H9 (cell line): ENCODE data around the gene TMEM59L. TPM values are rescaled to one million over a fixed set of nuclear protein-coding genes. Genes with fewer than 3 reads are reported as not detected.

Experiments used
- DNase-seq: peaks from one replicate; pipeline ENCODE4 v3.0.0-alpha.2; 2017
- H2AFZ ChIP-seq: one replicate; pipeline ENCODE4 v1.6.1; 2013; ENCODE audit warnings: mild to moderate bottlenecking, low read length, control low read depth, moderate library complexity
- H2AK5ac ChIP-seq: 2 replicates; pipeline ENCODE4 v1.6.1; 2013; ENCODE audit warnings: low read length, control low read depth, mixed read lengths; ENCODE audit not compliant: insufficient read length
- H2BK120ac ChIP-seq: one replicate; pipeline ENCODE4 v1.6.1; 2013; ENCODE audit warnings: low read depth, mild to moderate bottlenecking, low read length, control low read depth, inconsistent platforms; ENCODE audit not compliant: poor library complexity, severe bottlenecking
- H2BK12ac ChIP-seq: 2 replicates; pipeline ENCODE4 v1.6.1; 2013; ENCODE audit warnings: low read length, control low read depth, mixed read lengths, low read depth; ENCODE audit not compliant: insufficient read length
- H2BK15ac ChIP-seq: 2 replicates; pipeline ENCODE4 v1.6.1; 2013; ENCODE audit warnings: low read depth, low read length, control low read depth
- H2BK20ac ChIP-seq: one replicate; pipeline ENCODE4 v1.6.1; 2013; ENCODE audit warnings: low read depth, mild to moderate bottlenecking, low read length, control low read depth, inconsistent platforms; ENCODE audit not compliant: poor library complexity, severe bottlenecking
- H2BK5ac ChIP-seq: 2 replicates; pipeline ENCODE4 v1.6.1; 2013; ENCODE audit warnings: low read length, control low read depth, mixed read lengths; ENCODE audit not compliant: insufficient read length
- H3K14ac ChIP-seq: 2 replicates; pipeline ENCODE4 v1.6.1; 2013; ENCODE audit warnings: low read length, control low read depth; ENCODE audit not compliant: insufficient read depth
- H3K18ac ChIP-seq: 2 replicates; pipeline ENCODE4 v1.6.1; 2013; ENCODE audit warnings: low read depth, mild to moderate bottlenecking, mixed read lengths, low read length, control low read depth; ENCODE audit not compliant: insufficient read length
- H3K23ac ChIP-seq: 2 replicates; pipeline ENCODE4 v1.6.1; 2013; ENCODE audit warnings: low read length, control low read depth, mixed read lengths, low read depth; ENCODE audit not compliant: insufficient read length
- H3K23me2 ChIP-seq: 2 replicates; pipeline ENCODE4 v1.6.1; 2013; ENCODE audit warnings: low read depth, mild to moderate bottlenecking, mixed read lengths, low read length, control low read depth; ENCODE audit not compliant: insufficient read length, poor library complexity, severe bottlenecking
- H3K27ac ChIP-seq: 2 replicates; pipeline ENCODE4 v1.5.1; 2013; ENCODE audit warnings: low read length, control low read depth, mixed read lengths, low read depth; ENCODE audit not compliant: insufficient read length
- H3K27me3 ChIP-seq: 2 replicates; pipeline ENCODE4 v1.6.1; 2013; ENCODE audit warnings: low read length, control low read depth, inconsistent platforms; ENCODE audit not compliant: insufficient read depth
- H3K4ac ChIP-seq: 2 replicates; pipeline ENCODE4 v1.6.1; 2013; ENCODE audit warnings: low read depth, mild to moderate bottlenecking, control low read depth, inconsistent platforms, low read length, moderate library complexity
- H3K4me1 ChIP-seq: 2 replicates; pipeline ENCODE4 v1.6.1; 2013; ENCODE audit warnings: low read length, control low read depth, inconsistent platforms; ENCODE audit not compliant: insufficient read depth
- H3K4me2 ChIP-seq: 2 replicates; pipeline ENCODE4 v1.6.1; 2013; ENCODE audit warnings: low read length, control low read depth, mixed read lengths; ENCODE audit not compliant: insufficient read length, insufficient read depth
- H3K56ac ChIP-seq: 2 replicates; pipeline ENCODE4 v1.6.1; 2013; ENCODE audit warnings: low read depth, mild to moderate bottlenecking, mixed read lengths, low read length, control low read depth; ENCODE audit not compliant: insufficient read length
- H3K79me1 ChIP-seq: 2 replicates; pipeline ENCODE4 v1.6.1; 2013; ENCODE audit warnings: low read depth, mild to moderate bottlenecking, moderate library complexity, low read length, control low read depth, inconsistent platforms; ENCODE audit not compliant: insufficient read depth, poor library complexity, severe bottlenecking
- H3K79me2 ChIP-seq: 2 replicates; pipeline ENCODE4 v1.6.1; 2013; ENCODE audit warnings: low read length, control low read depth, inconsistent platforms; ENCODE audit not compliant: insufficient read depth
- H3K9ac ChIP-seq: 2 replicates; pipeline ENCODE4 v1.6.1; 2013; ENCODE audit warnings: low read length, control low read depth, mixed read lengths; ENCODE audit not compliant: insufficient read length; ENCODE audit errors: extremely low read depth
- H3K9me3 ChIP-seq: one replicate; pipeline ENCODE4 v1.6.1; 2013; ENCODE audit warnings: low read depth, low read length, inconsistent platforms; ENCODE audit not compliant: control insufficient read depth
- H3T11ph ChIP-seq: one replicate; pipeline ENCODE4 v1.6.1; 2013; ENCODE audit warnings: mild to moderate bottlenecking, low read length, control low read depth, inconsistent platforms
- H4K20me1 ChIP-seq: one replicate; pipeline ENCODE4 v1.6.1; 2013; ENCODE audit not compliant: control insufficient read depth, insufficient read length, insufficient read depth
- H4K5ac ChIP-seq: 2 replicates; pipeline ENCODE4 v1.6.1; 2013; ENCODE audit warnings: low read depth, mild to moderate bottlenecking, mixed read lengths, low read length, control low read depth; ENCODE audit not compliant: insufficient read length
- H4K8ac ChIP-seq: replicated peaks from 2 replicates; pipeline ENCODE4 v1.6.1; 2013; ENCODE audit warnings: low read length, control low read depth, mixed read lengths, low read depth; ENCODE audit not compliant: insufficient read length
- H4K91ac ChIP-seq: 2 replicates; pipeline ENCODE4 v1.6.1; 2013; ENCODE audit warnings: low read depth, mild to moderate bottlenecking, moderate library complexity, mixed read lengths, low read length, control low read depth; ENCODE audit not compliant: insufficient read length
- H3K27ac Mint-ChIP-seq, 3 experiments: 2 replicates in 2 of 3; 3 replicates in 1 of 3; pipeline ENCODE4 v1.8.0; 2020 to 2021; ENCODE audit warnings: mixed read lengths in 3 of 3, mild to moderate bottlenecking in 1 of 3, moderate library complexity in 1 of 3
- H3K27me3 Mint-ChIP-seq: 2 replicates; pipeline ENCODE4 v1.8.0; 2021; ENCODE audit warnings: low read depth, mild to moderate bottlenecking, moderate library complexity, mixed read lengths
- H3K36me3 Mint-ChIP-seq, 3 experiments: 2 replicates in 2 of 3; 3 replicates in 1 of 3; pipeline ENCODE4 v1.8.0; 2020 to 2021; ENCODE audit warnings: low read depth in 3 of 3, mixed read lengths in 3 of 3; ENCODE audit not compliant: insufficient read depth in 1 of 3
- H3K4me1 Mint-ChIP-seq, 2 experiments: 2 replicates each; pipeline ENCODE4 v1.8.0; 2020; ENCODE audit warnings: mixed read lengths in 2 of 2
- H3K4me3 Mint-ChIP-seq, 2 experiments: 2 replicates in 1 of 2; 3 replicates in 1 of 2; pipeline ENCODE4 v1.8.0; 2020 to 2021; ENCODE audit warnings: mild to moderate bottlenecking in 2 of 2, mixed read lengths in 2 of 2, moderate library complexity in 1 of 2
- H3K9me3 Mint-ChIP-seq, 2 experiments: 2 replicates in 1 of 2; 3 replicates in 1 of 2; pipeline ENCODE4 v1.8.0; 2020; ENCODE audit warnings: mild to moderate bottlenecking in 2 of 2, mixed read lengths in 2 of 2, moderate library complexity in 1 of 2
- WGBS: extraction: QIAGEN DNeasy Blood & Tissue Kit; methylation state at CpG from one replicate; pipeline ENCODE4 v1.1.7; 2013; ENCODE audit warnings: missing lambda C conversion rate, low lambda C conversion rate, mixed read lengths; ENCODE audit not compliant: insufficient read length; ENCODE audit errors: extremely low coverage; 5-methylcytosine and 5-hydroxymethylcytosine counted together
- total RNA-seq: library from RNA; stranded (reverse); gene quantifications from 2 replicates; pipeline ENCODE4 v1.2.1, GENCODE V29; 2021
- TF ChIP-seq, protein P1 (sequence below): fragments of 200-600 bp; sonication (generic); conservative IDR thresholded peaks from 3 replicates; pipeline ENCODE4 v1.8.0; 2021; ENCODE audit warnings: antibody characterized with exemption, mild to moderate bottlenecking

Gene TMEM59L
- total RNA-seq, 1 experiment from 2014 or later: 12.0 TPM

GRCh38 chr19:18597809-18598660 lies 14.6 kb upstream of the TMEM59L start:
- no peaks in the 10 kb centered on the region; a peak in 1 of 5 replicates for H3K9me3 Mint-ChIP-seq
- no peak overlapping the region for H4K91ac ChIP-seq
- no peaks in the 10 kb centered on the region for H3K79me1 ChIP-seq
- H4K8ac ChIP-seq: no peak overlapping the region
- peaks cover 3% of the 10 kb centered on the region; the same call in 1 of the 2 replicates for H3K27me3 ChIP-seq
- no peak overlapping the region for H3K4me2 ChIP-seq
- no peak overlapping the region for H2AK5ac ChIP-seq
- no peak overlapping the region for H3K14ac ChIP-seq
- no peak overlapping the region for H2BK120ac ChIP-seq
- no peak overlapping the region for H2AFZ ChIP-seq
- H3K4ac ChIP-seq: no peak overlapping the region
- H2BK20ac ChIP-seq: no peak overlapping the region
- no peak overlapping the region for H3K23ac ChIP-seq
- no peak overlapping the region for H4K5ac ChIP-seq
- no peaks in the 10 kb centered on the region for H3K9me3 ChIP-seq
- TF ChIP-seq, protein P1, sequence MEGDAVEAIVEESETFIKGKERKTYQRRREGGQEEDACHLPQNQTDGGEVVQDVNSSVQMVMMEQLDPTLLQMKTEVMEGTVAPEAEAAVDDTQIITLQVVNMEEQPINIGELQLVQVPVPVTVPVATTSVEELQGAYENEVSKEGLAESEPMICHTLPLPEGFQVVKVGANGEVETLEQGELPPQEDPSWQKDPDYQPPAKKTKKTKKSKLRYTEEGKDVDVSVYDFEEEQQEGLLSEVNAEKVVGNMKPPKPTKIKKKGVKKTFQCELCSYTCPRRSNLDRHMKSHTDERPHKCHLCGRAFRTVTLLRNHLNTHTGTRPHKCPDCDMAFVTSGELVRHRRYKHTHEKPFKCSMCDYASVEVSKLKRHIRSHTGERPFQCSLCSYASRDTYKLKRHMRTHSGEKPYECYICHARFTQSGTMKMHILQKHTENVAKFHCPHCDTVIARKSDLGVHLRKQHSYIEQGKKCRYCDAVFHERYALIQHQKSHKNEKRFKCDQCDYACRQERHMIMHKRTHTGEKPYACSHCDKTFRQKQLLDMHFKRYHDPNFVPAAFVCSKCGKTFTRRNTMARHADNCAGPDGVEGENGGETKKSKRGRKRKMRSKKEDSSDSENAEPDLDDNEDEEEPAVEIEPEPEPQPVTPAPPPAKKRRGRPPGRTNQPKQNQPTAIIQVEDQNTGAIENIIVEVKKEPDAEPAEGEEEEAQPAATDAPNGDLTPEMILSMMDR: no peak
- no peak overlapping the region for H2BK5ac ChIP-seq
- peaks cover 13% of the 10 kb centered on the region for H3K23me2 ChIP-seq
- H3K79me2 ChIP-seq: no peaks in the 10 kb centered on the region
- peaks cover 4% of the 10 kb centered on the region; the same call in 1 of the 2 replicates for H3K4me1 ChIP-seq
- no peak overlapping the region for H3K27ac Mint-ChIP-seq
- H2BK15ac ChIP-seq: no peak overlapping the region
- H4K20me1 ChIP-seq: no peaks in the 10 kb centered on the region
- no peak overlapping the region for H3T11ph ChIP-seq
- H3K9ac ChIP-seq: no peak overlapping the region
- no CpG with 5 or more reads among the region's 25 CpGs for WGBS
- H3K56ac ChIP-seq: no peak overlapping the region
- no peak for DNase-seq
- no peak overlapping the region for H2BK12ac ChIP-seq
- H3K27ac ChIP-seq: no peak overlapping the region
- H3K27me3 Mint-ChIP-seq: peaks cover 57% of the 10 kb centered on the region
- peaks cover 0 to 2% (median 0%) of the 10 kb centered on the region in 3 experiments; a peak in 1 of 7 replicates for H3K36me3 Mint-ChIP-seq
- no peak overlapping the region for H3K18ac ChIP-seq
- H3K4me1 Mint-ChIP-seq: peaks cover 27 to 35% of the 10 kb centered on the region in 2 experiments
- no peak overlapping the region; a peak in 2 of 5 replicates for H3K4me3 Mint-ChIP-seq
